Chondrocyte (in vitro differentiated cells): ENCODE data around the gene ARHGEF17. TPM values are rescaled to one million over a fixed set of nuclear protein-coding genes. Genes with fewer than 3 reads are reported as not detected.

Experiments used
- DNase-seq: peaks from one replicate; pipeline ENCODE4 v3.0.0; 2021; ENCODE audit warnings: mixed read lengths, low spot score
- H3K27ac Mint-ChIP-seq: one replicate; pipeline ENCODE4 v1.8.0; 2021; ENCODE audit warnings: mild to moderate bottlenecking, moderate library complexity, mixed read lengths; ENCODE audit not compliant: unreplicated experiment
- H3K27me3 Mint-ChIP-seq: 2 replicates; pipeline ENCODE4 v1.8.0; 2021; ENCODE audit warnings: low read depth, mixed read lengths
- H3K36me3 Mint-ChIP-seq: 2 replicates; pipeline ENCODE4 v1.8.0; 2021; ENCODE audit warnings: low read depth, mixed read lengths
- H3K4me1 Mint-ChIP-seq: 2 replicates; pipeline ENCODE4 v1.8.0; 2021; ENCODE audit warnings: low read depth, mild to moderate bottlenecking, mixed read lengths
- H3K4me3 Mint-ChIP-seq: one replicate; pipeline ENCODE4 v1.8.0; 2021; ENCODE audit warnings: mild to moderate bottlenecking, moderate library complexity, mixed read lengths; ENCODE audit not compliant: unreplicated experiment
- H3K9me3 Mint-ChIP-seq: 2 replicates; pipeline ENCODE4 v1.8.0; 2021; ENCODE audit warnings: low read depth, mixed read lengths
- CTCF ChIP-seq: fragments of 200-600 bp; sonication (generic); IDR thresholded peaks from 2 replicates; pipeline ENCODE4 v1.5.0; 2021; ENCODE audit warnings: antibody characterized with exemption, mild to moderate bottlenecking, moderate library complexity
- total RNA-seq: library from RNA; stranded (reverse); gene quantifications from 3 replicates; pipeline ENCODE4 v1.2.1, GENCODE V29; 2021

The ARHGEF17 gene
- total RNA-seq, 1 donor from 2014 or later: 114 TPM

GRCh38 chr11:73265278-73265810, 42.7 kb upstream of the ARHGEF17 start:
- DNase-seq: no peak
- Mint-ChIP-seq H3K36me3 (no peaks in the 10 kb centered on the region), H3K4me3 (no peak overlapping the region), H3K27ac (no peak overlapping the region), H3K27me3 (peaks cover 10% of the 10 kb centered on the region), H3K4me1 (peaks cover 25% of the 10 kb centered on the region), H3K9me3 (no peaks in the 10 kb centered on the region)
- no peak for TF ChIP-seq CTCF

GRCh38 chr11:73265853-73266645, 42.0 kb upstream of the ARHGEF17 start:
- Mint-ChIP-seq H3K36me3 (no peaks in the 10 kb centered on the region), H3K4me3 (no peak overlapping the region), H3K9me3 (no peaks in the 10 kb centered on the region), H3K27me3 (peaks cover 10% of the 10 kb centered on the region), H3K27ac (peak overlapping the region; percentile 76), H3K4me1 (peaks cover 25% of the 10 kb centered on the region)
- TF ChIP-seq CTCF: no peak
- DNase-seq: no peak

- DNase-seq: no peak
- TF ChIP-seq CTCF: no peak
- Mint-ChIP-seq H3K27me3 (peaks cover 10% of the 10 kb centered on the region), H3K4me3 (no peak overlapping the region), H3K27ac (no peak overlapping the region), H3K9me3 (no peaks in the 10 kb centered on the region), H3K4me1 (peaks cover 25% of the 10 kb centered on the region), H3K36me3 (no peaks in the 10 kb centered on the region)
Measured at GRCh38 chr11:73266646-73267020, 41.4 kb upstream of the ARHGEF17 start.

DNA sequence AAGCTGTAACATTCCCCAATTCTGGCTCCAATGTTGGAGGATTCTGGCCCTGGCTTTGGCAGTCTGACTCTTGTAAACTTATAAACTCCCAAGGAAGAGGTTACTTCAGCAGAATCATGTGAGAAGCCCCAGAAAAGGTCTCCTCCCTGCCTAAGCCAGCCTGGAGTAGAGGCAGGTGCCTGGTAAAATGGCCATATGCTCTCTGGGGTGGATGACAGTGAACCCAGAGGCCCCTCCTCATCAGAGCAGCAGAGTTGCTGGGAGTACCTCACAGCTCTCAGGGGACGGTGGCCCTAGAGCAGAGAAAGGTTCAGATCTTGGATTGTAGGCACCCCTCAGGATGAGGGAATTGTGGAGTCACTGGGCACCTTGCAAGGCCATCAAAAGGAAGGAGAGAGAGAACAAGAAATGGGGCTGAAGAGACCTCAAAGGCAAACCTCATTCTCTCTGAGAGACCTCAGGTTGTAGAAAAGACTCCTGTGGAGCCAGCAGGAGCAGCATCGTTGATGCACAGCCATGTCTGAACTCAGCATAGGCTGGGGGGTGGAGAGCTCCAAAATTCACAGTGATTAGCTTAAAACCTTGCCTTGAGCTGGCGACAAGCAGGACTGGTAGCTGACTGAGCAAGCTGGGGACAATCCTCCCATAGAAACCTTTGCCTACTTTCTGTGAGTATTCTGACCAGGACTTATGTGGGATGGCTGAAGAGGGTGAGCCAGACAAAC, 40.8 kb upstream of the ARHGEF17 start:
- no peak overlapping the region for H3K27ac Mint-ChIP-seq
- no peak for DNase-seq
- H3K36me3 Mint-ChIP-seq: no peaks in the 10 kb centered on the region
- H3K27me3 Mint-ChIP-seq: peaks cover 10% of the 10 kb centered on the region
- no peak for TF ChIP-seq CTCF
- peaks cover 32% of the 10 kb centered on the region for H3K4me1 Mint-ChIP-seq
- no peak overlapping the region for H3K4me3 Mint-ChIP-seq
- H3K9me3 Mint-ChIP-seq: no peaks in the 10 kb centered on the region

DNA sequence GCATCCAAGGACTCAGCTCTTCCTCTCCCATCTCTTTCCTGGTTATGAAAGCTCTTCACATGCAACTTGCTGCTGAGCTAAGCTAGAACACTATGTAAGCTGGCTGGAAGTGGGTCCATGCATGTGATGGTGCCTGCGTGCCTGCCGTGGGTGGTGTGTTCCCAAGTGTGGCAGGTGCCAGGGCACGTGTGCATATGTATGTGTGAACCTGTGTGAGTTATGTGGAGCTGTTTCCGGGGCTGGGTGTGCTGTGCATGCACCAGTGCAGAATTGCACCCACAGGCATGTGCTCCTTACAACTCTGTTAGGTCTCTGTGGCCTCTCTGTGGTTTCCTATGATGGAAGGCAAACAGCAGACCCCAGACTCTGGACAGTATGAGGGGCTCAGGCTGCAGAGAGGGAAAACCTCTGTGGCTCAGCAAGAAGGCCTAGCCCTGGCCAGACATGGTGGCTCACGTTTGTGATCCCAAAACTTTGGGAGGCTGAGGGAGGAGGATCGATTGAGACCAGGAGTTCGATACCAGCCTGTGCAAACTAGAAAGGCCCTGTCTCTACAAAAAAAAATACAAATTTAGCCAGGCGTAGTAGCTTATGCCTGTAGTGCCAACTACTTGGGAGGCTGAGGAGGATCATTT, 40.1 kb upstream of the ARHGEF17 start:
- Mint-ChIP-seq H3K36me3 (no peaks in the 10 kb centered on the region), H3K4me3 (no peak overlapping the region), H3K27me3 (peaks cover 10% of the 10 kb centered on the region), H3K4me1 (peaks cover 31% of the 10 kb centered on the region), H3K9me3 (no peaks in the 10 kb centered on the region), H3K27ac (no peak overlapping the region)
- TF ChIP-seq CTCF: no peak
- no peak for DNase-seq
